ENCODE results near the gene EHMT1.
A peak's percentile ranks its signal among the peaks of the same experiment; 100 is the strongest.

EHMT1 gene

GRCh38 chr9:137606005-137606621 lies 12.7 kb upstream of the EHMT1 start:
- DNase-seq = peak; percentile 35
- Histone ChIP-seq H3K4me1 (no peaks in the 10 kb centered on the region; the same call in 1 of the 2 replicates), H3K9me3 (no peaks in the 10 kb centered on the region; the same call in 1 of the 2 replicates), H3K27me3 (peaks cover 8% of the 10 kb centered on the region), H3K4me3 (ENCODE audit: low read depth, low read length) (peak overlapping the region; percentile 49), H3K36me3 (no peaks in the 10 kb centered on the region)
- no peak for TF ChIP-seq CTCF (IDR thresholded peaks at IDR 0.05; ENCODE audit: low read depth, low read length)

- Histone ChIP-seq H3K36me3 (no peaks in the 10 kb centered on the region), H3K27me3 (peaks cover 8% of the 10 kb centered on the region), H3K4me1 (no peaks in the 10 kb centered on the region; the same call in 1 of the 2 replicates), H3K9me3 (no peaks in the 10 kb centered on the region; the same call in 1 of the 2 replicates), H3K4me3 (ENCODE audit: low read depth, low read length) (no peak overlapping the region)
- TF ChIP-seq CTCF (IDR thresholded peaks at IDR 0.05; ENCODE audit: low read depth, low read length) = no peak
- DNase-seq = no peak
Observed at GRCh38 chr9:137606734-137607138, 12.1 kb upstream of the EHMT1 start.

- Histone ChIP-seq H3K4me3 (ENCODE audit: low read depth, low read length) (no peak overlapping the region), H3K36me3 (no peaks in the 10 kb centered on the region), H3K4me1 (no peaks in the 10 kb centered on the region; the same call in 1 of the 2 replicates), H3K9me3 (no peaks in the 10 kb centered on the region; the same call in 1 of the 2 replicates), H3K27me3 (peaks cover 8% of the 10 kb centered on the region)
- no peak for TF ChIP-seq CTCF (IDR thresholded peaks at IDR 0.05; ENCODE audit: low read depth, low read length)
- no peak for DNase-seq
Observed at GRCh38 chr9:137607141-137607857, 11.5 kb upstream of the EHMT1 start.

- H3K4me1 ChIP-seq = no peaks in the 10 kb centered on the region
- peaks cover 5% of the 10 kb centered on the region for H3K27me3 ChIP-seq
- H3K9me3 ChIP-seq = no peaks in the 10 kb centered on the region; the same call in 1 of the 2 replicates
- no peak for TF ChIP-seq CTCF (IDR thresholded peaks at IDR 0.05; ENCODE audit: low read depth, low read length)
- DNase-seq = no peak
- peaks cover 9% of the 10 kb centered on the region for H3K36me3 ChIP-seq
- no peak overlapping the region for H3K4me3 ChIP-seq (ENCODE audit: low read depth, low read length)
Observed at GRCh38 chr9:137610944-137611343, 7.9 kb upstream of the EHMT1 start.

- Histone ChIP-seq H3K36me3 (peaks cover 9% of the 10 kb centered on the region), H3K4me1 (no peaks in the 10 kb centered on the region), H3K27me3 (no peaks in the 10 kb centered on the region), H3K4me3 (ENCODE audit: low read depth, low read length) (no peak overlapping the region), H3K9me3 (no peaks in the 10 kb centered on the region)
- TF ChIP-seq CTCF (IDR thresholded peaks at IDR 0.05; ENCODE audit: low read depth, low read length) = no peak
- DNase-seq = no peak
Observed at GRCh38 chr9:137611623-137612609, 6.9 kb upstream of the EHMT1 start.

Measured in BE2C (cell line).